ENCODE data around the gene MCM7.
A peak's percentile ranks its signal among the peaks of the same experiment; 100 is the strongest.
"Not testable (repeated sequence)": the region's sequence is repeated elsewhere in the genome, so short reads cannot be mapped to it uniquely, and the experiment has no call there.

MCM7 gene

GRCh38 chr7:100130220-100130607 lies 29.0 kb upstream of the MCM7 start:
- H3K9ac ChIP-seq (ENCODE audit: low read length); H3K36me3 ChIP-seq (ENCODE audit: control insufficient read depth, insufficient read depth, low read length); H3K27me3 ChIP-seq (ENCODE audit: control insufficient read depth, insufficient read depth, low read length); H3K4me3 ChIP-seq (ENCODE audit: low read length); H3K9me3 ChIP-seq (ENCODE audit: control insufficient read depth, low read length): not testable (repeated sequence)
- peaks cover 27% of the 10 kb centered on the region for H3K4me1 ChIP-seq (ENCODE audit: control insufficient read depth, insufficient read depth, low read length)

GRCh38 chr7:100128637-100128963 lies 27.4 kb upstream of the MCM7 start:
- no peaks in the 10 kb centered on the region for H3K9me3 ChIP-seq (ENCODE audit: control insufficient read depth, low read length)
- H3K4me3 ChIP-seq (ENCODE audit: low read length): no peak overlapping the region

GRCh38 chr7:100127866-100128636 lies 26.9 kb upstream of the MCM7 start:
- Histone ChIP-seq H3K27me3 (ENCODE audit: control insufficient read depth, insufficient read depth, low read length) (no peaks in the 10 kb centered on the region), H3K9ac (ENCODE audit: low read length) (peak overlapping the region; percentile 96), H3K4me3 (ENCODE audit: low read length) (peak overlapping the region; percentile 91), H3K9me3 (ENCODE audit: control insufficient read depth, low read length) (no peaks in the 10 kb centered on the region), H3K36me3 (ENCODE audit: control insufficient read depth, insufficient read depth, low read length) (no peaks in the 10 kb centered on the region), H3K4me1 (ENCODE audit: control insufficient read depth, insufficient read depth, low read length) (peaks cover 38% of the 10 kb centered on the region)

More at GRCh38 chr7:100128637-100128963, 27.4 kb upstream of the MCM7 start:
- no peak overlapping the region for H3K9ac ChIP-seq (ENCODE audit: low read length)
- H3K36me3 ChIP-seq (ENCODE audit: control insufficient read depth, insufficient read depth, low read length): no peaks in the 10 kb centered on the region
- H3K4me1 ChIP-seq (ENCODE audit: control insufficient read depth, insufficient read depth, low read length): peaks cover 38% of the 10 kb centered on the region
- H3K27me3 ChIP-seq (ENCODE audit: control insufficient read depth, insufficient read depth, low read length): no peaks in the 10 kb centered on the region

GRCh38 chr7:100126931-100127865 lies 26.0 kb upstream of the MCM7 start, which contains the start of gene MBLAC1:
Gene MBLAC1 (plus strand): TSS chr7:100126967. CDS start chr7:100127396, 429 bp downstream.
- H3K4me1 ChIP-seq (ENCODE audit: control insufficient read depth, insufficient read depth, low read length): peaks cover 41% of the 10 kb centered on the region
- no peaks in the 10 kb centered on the region for H3K27me3 ChIP-seq (ENCODE audit: control insufficient read depth, insufficient read depth, low read length)

GRCh38 chr7:100126239-100126930 lies 25.2 kb upstream of the MCM7 start:
- H3K4me3 ChIP-seq (ENCODE audit: low read length): peak overlapping the region; percentile 91

More at GRCh38 chr7:100126931-100127865, 26.0 kb upstream of the MCM7 start, which contains the start of gene MBLAC1:
- Histone ChIP-seq H3K9ac (ENCODE audit: low read length) (peak within 1 kb of the TSS; percentile 96), H3K9me3 (ENCODE audit: control insufficient read depth, low read length) (no peaks in the 10 kb centered on the region), H3K4me3 (ENCODE audit: low read length) (peak within 1 kb of the TSS; percentile 91), H3K36me3 (ENCODE audit: control insufficient read depth, insufficient read depth, low read length) (no peaks in the 10 kb centered on the region)

GRCh38 chr7:100124301-100125230 lies 23.4 kb upstream of the MCM7 start:
- Histone ChIP-seq H3K4me1 (ENCODE audit: control insufficient read depth, insufficient read depth, low read length) (peaks cover 44% of the 10 kb centered on the region), H3K9ac (ENCODE audit: low read length) (no peak overlapping the region)

More at GRCh38 chr7:100126239-100126930, 25.2 kb upstream of the MCM7 start:
- H3K9ac ChIP-seq (ENCODE audit: low read length): peak overlapping the region; percentile 96
- no peaks in the 10 kb centered on the region for H3K36me3 ChIP-seq (ENCODE audit: control insufficient read depth, insufficient read depth, low read length)
- H3K4me1 ChIP-seq (ENCODE audit: control insufficient read depth, insufficient read depth, low read length): peaks cover 44% of the 10 kb centered on the region
- H3K9me3 ChIP-seq (ENCODE audit: control insufficient read depth, low read length): no peaks in the 10 kb centered on the region
- H3K27me3 ChIP-seq (ENCODE audit: control insufficient read depth, insufficient read depth, low read length): no peaks in the 10 kb centered on the region

GRCh38 chr7:100122568-100122967 lies 21.4 kb upstream of the MCM7 start:
- no peaks in the 10 kb centered on the region for H3K36me3 ChIP-seq (ENCODE audit: control insufficient read depth, insufficient read depth, low read length)
- no peaks in the 10 kb centered on the region for H3K27me3 ChIP-seq (ENCODE audit: control insufficient read depth, insufficient read depth, low read length)
- no peaks in the 10 kb centered on the region for H3K9me3 ChIP-seq (ENCODE audit: control insufficient read depth, low read length)
- H3K9ac ChIP-seq (ENCODE audit: low read length): no peak overlapping the region
- no peak overlapping the region for H3K4me3 ChIP-seq (ENCODE audit: low read length)
- H3K4me1 ChIP-seq (ENCODE audit: control insufficient read depth, insufficient read depth, low read length): peaks cover 41% of the 10 kb centered on the region

More at GRCh38 chr7:100124301-100125230, 23.4 kb upstream of the MCM7 start:
- Histone ChIP-seq H3K9me3 (ENCODE audit: control insufficient read depth, low read length) (no peaks in the 10 kb centered on the region), H3K36me3 (ENCODE audit: control insufficient read depth, insufficient read depth, low read length) (no peaks in the 10 kb centered on the region), H3K27me3 (ENCODE audit: control insufficient read depth, insufficient read depth, low read length) (no peaks in the 10 kb centered on the region), H3K4me3 (ENCODE audit: low read length) (no peak overlapping the region)

GRCh38 chr7:100122067-100122466 lies 20.9 kb upstream of the MCM7 start:
- H3K4me1 ChIP-seq (ENCODE audit: control insufficient read depth, insufficient read depth, low read length): peaks cover 41% of the 10 kb centered on the region

GRCh38 chr7:100120733-100121036 lies 19.5 kb upstream of the MCM7 start:
- no peaks in the 10 kb centered on the region for H3K27me3 ChIP-seq (ENCODE audit: control insufficient read depth, insufficient read depth, low read length)
- no peak overlapping the region for H3K4me3 ChIP-seq (ENCODE audit: low read length)
- no peaks in the 10 kb centered on the region for H3K36me3 ChIP-seq (ENCODE audit: control insufficient read depth, insufficient read depth, low read length)
- H3K9ac ChIP-seq (ENCODE audit: low read length): no peak overlapping the region
- no peaks in the 10 kb centered on the region for H3K9me3 ChIP-seq (ENCODE audit: control insufficient read depth, low read length)
- peaks cover 33% of the 10 kb centered on the region for H3K4me1 ChIP-seq (ENCODE audit: control insufficient read depth, insufficient read depth, low read length)

More at GRCh38 chr7:100122067-100122466, 20.9 kb upstream of the MCM7 start:
- Histone ChIP-seq H3K27me3 (ENCODE audit: control insufficient read depth, insufficient read depth, low read length) (no peaks in the 10 kb centered on the region), H3K9me3 (ENCODE audit: control insufficient read depth, low read length) (no peaks in the 10 kb centered on the region), H3K4me3 (ENCODE audit: low read length) (no peak overlapping the region), H3K9ac (ENCODE audit: low read length) (no peak overlapping the region), H3K36me3 (ENCODE audit: control insufficient read depth, insufficient read depth, low read length) (no peaks in the 10 kb centered on the region)

GRCh38 chr7:100119970-100120732 lies 19.0 kb upstream of the MCM7 start:
- Histone ChIP-seq H3K36me3 (ENCODE audit: control insufficient read depth, insufficient read depth, low read length) (no peaks in the 10 kb centered on the region), H3K9me3 (ENCODE audit: control insufficient read depth, low read length) (no peaks in the 10 kb centered on the region), H3K4me1 (ENCODE audit: control insufficient read depth, insufficient read depth, low read length) (peaks cover 28% of the 10 kb centered on the region), H3K9ac (ENCODE audit: low read length) (peak overlapping the region; percentile 78), H3K4me3 (ENCODE audit: low read length) (peak overlapping the region; percentile 74), H3K27me3 (ENCODE audit: control insufficient read depth, insufficient read depth, low read length) (no peaks in the 10 kb centered on the region)
